Keratinocyte (primary cell): ENCODE measurements around the gene NCF2.

Source experiments
- EZH2 ChIP-seq: IDR thresholded peaks from one replicate; pipeline ENCODE4 v1.6.1; 2012; ENCODE audit warnings: inconsistent platforms, mild to moderate bottlenecking, low read length, moderate library complexity
- TF ChIP-seq, protein P1 (sequence below), 3 experiments: IDR thresholded peaks in 1 of 3; conservative IDR thresholded peaks in 1 of 3; optimal IDR thresholded peaks in 1 of 3; 2 replicates in 2 of 3; 3 replicates in 1 of 3; pipeline versions ENCODE3 to v1.5.1; 2011; ENCODE audit warnings: low read length in 3 of 3, mild to moderate bottlenecking in 3 of 3, moderate library complexity in 2 of 3, control low read depth in 1 of 3, inconsistent platforms in 1 of 3; ENCODE audit not compliant: insufficient read depth in 2 of 3; ENCODE audit errors: extremely low read depth in 1 of 3

DNA sequence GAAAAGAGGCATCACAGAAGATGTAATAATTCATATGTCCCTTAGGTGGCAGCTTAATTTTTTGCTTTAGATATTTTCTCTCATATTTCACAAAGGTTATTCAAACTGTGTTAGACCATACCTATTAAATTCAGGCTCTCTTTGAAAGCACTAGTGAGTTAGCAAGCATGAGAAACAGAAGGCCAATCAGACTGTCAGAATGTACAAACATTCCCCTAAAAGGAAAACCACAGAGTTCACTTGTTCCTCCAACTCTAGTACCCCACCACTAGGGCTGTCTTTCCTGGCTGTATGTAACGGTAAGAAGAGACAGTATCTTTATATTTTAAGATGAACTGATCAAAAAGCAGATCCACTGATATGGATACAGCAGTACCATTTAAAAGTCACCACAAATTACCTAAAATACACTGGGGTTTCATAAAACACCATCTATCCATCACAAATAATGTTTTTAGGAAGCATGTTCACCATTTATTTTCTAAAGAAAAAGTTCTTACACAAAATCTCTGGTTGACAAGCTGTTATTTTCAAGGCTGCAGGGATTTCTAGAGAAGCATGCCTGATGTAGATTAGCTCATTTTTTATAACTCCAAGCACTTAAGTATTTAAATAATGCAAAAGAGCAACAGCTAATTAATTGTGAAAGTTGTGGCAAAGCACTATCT is 43.6 kb upstream of the NCF2 start:
- TF ChIP-seq, protein P1, sequence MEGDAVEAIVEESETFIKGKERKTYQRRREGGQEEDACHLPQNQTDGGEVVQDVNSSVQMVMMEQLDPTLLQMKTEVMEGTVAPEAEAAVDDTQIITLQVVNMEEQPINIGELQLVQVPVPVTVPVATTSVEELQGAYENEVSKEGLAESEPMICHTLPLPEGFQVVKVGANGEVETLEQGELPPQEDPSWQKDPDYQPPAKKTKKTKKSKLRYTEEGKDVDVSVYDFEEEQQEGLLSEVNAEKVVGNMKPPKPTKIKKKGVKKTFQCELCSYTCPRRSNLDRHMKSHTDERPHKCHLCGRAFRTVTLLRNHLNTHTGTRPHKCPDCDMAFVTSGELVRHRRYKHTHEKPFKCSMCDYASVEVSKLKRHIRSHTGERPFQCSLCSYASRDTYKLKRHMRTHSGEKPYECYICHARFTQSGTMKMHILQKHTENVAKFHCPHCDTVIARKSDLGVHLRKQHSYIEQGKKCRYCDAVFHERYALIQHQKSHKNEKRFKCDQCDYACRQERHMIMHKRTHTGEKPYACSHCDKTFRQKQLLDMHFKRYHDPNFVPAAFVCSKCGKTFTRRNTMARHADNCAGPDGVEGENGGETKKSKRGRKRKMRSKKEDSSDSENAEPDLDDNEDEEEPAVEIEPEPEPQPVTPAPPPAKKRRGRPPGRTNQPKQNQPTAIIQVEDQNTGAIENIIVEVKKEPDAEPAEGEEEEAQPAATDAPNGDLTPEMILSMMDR (optimal IDR thresholded peaks at IDR 0.05 in 1 of 3, IDR thresholded peaks at IDR 0.05 in 1 of 3, conservative IDR thresholded peaks at IDR 0.05 in 1 of 3; ENCODE audit: extremely low read depth in 1 of 3, insufficient read depth in 2 of 3, low read length in 3 of 3) = peak in 2 of 3 experiments; percentile 53 to 71
- no peak for TF ChIP-seq EZH2
